Astrocyte of the spinal cord (primary cell): ENCODE measurements around the gene RNF34.

Source experiments
- DNase-seq: peaks from one replicate; pipeline ENCODE4 v3.0.0; 2011; ENCODE audit warnings: low read depth, low spot score
- H3K4me3 ChIP-seq: 2 replicates; pipeline ENCODE4 v1.5.1; 2011; ENCODE audit warnings: low read depth, mild to moderate bottlenecking, low read length, moderate library complexity
- CTCF ChIP-seq: IDR thresholded peaks from 2 replicates; pipeline ENCODE4 v1.5.1; 2012; ENCODE audit warnings: low read depth, mild to moderate bottlenecking, low read length, inconsistent platforms
- in situ Hi-C: cut with HindIII; loops from 2 replicates; pipeline ENCODE4 v1.10.0; 2017; ENCODE audit warnings: low sequenced_read_pairs

Gene RNF34

GRCh38 chr12:121461048-121461447, 61.1 kb downstream of the RNF34 start:
- no peak for TF ChIP-seq CTCF
- no peak overlapping the region for H3K4me3 ChIP-seq
- DNase-seq = no peak
- in situ Hi-C loops = no loop called here

- H3K4me3 ChIP-seq = no peak overlapping the region
- no peak for DNase-seq
- in situ Hi-C loops = no loop called here
- TF ChIP-seq CTCF = no peak
These were observed 64.4 kb downstream of the RNF34 start for GRCh38 chr12:121464331-121464730.

- H3K4me3 ChIP-seq = peak overlapping the region; percentile 57
- TF ChIP-seq CTCF = no peak
- peak; percentile 10 for DNase-seq
- in situ Hi-C loops = no loop called here
These were observed 66.2 kb downstream of the RNF34 start for GRCh38 chr12:121465921-121466793.

- no peak for TF ChIP-seq CTCF
- peak; percentile 86 for DNase-seq
- peak overlapping the region; percentile 57 for H3K4me3 ChIP-seq
- in situ Hi-C loops = no loop called here
These were observed 67.1 kb downstream of the RNF34 start for GRCh38 chr12:121466794-121467637.

GRCh38 chr12:121467638-121468498, 68.0 kb downstream of the RNF34 start:
- H3K4me3 ChIP-seq = peak overlapping the region; percentile 47
- in situ Hi-C loops = no loop called here
- TF ChIP-seq CTCF = no peak
- DNase-seq = peak; percentile 19

GRCh38 chr12:121468499-121468801, 68.5 kb downstream of the RNF34 start:
- no peak for TF ChIP-seq CTCF
- no peak for DNase-seq
- H3K4me3 ChIP-seq = no peak overlapping the region
- in situ Hi-C loops = no loop called here
